Mucosa of rectum (tissue), 2 donors: ENCODE results near the gene ALPK1.

Source experiments
- H3K27ac ChIP-seq, 2 donors: one replicate each; pipeline ENCODE4 v1.7.0; 2013; ENCODE audit warnings: inconsistent platforms in 2 of 2, low read depth in 2 of 2, low read length in 2 of 2
- H3K27me3 ChIP-seq, 2 donors: one replicate each; pipeline ENCODE4 v1.7.0; 2013; ENCODE audit warnings: low read length in 2 of 2; ENCODE audit not compliant: control insufficient read depth in 2 of 2, insufficient read depth in 2 of 2
- H3K36me3 ChIP-seq, 2 donors: one replicate each; pipeline ENCODE4 v1.7.0; 2013; ENCODE audit warnings: low read length in 2 of 2; ENCODE audit not compliant: control insufficient read depth in 2 of 2, insufficient read depth in 2 of 2
- H3K4me1 ChIP-seq, 2 donors: one replicate each; pipeline ENCODE4 v1.7.0; 2013; ENCODE audit warnings: low read length in 2 of 2, mild to moderate bottlenecking in 1 of 2; ENCODE audit not compliant: control insufficient read depth in 2 of 2, insufficient read depth in 2 of 2
- H3K4me3 ChIP-seq, 2 donors: one replicate each; pipeline ENCODE4 v1.7.0; 2013; ENCODE audit warnings: low read length in 2 of 2
- H3K9ac ChIP-seq, 2 donors: one replicate each; pipeline ENCODE4 v1.7.0; 2013; ENCODE audit warnings: low read length in 2 of 2, low read depth in 1 of 2, mild to moderate bottlenecking in 1 of 2
- H3K9me3 ChIP-seq, 2 donors: one replicate each; pipeline ENCODE4 v1.7.0; 2013; ENCODE audit warnings: low read length in 2 of 2; ENCODE audit not compliant: control insufficient read depth in 2 of 2
- donor health status: healthy.
- donor health status: Normal muscosa, but diverticular disease.

Gene ALPK1

DNA sequence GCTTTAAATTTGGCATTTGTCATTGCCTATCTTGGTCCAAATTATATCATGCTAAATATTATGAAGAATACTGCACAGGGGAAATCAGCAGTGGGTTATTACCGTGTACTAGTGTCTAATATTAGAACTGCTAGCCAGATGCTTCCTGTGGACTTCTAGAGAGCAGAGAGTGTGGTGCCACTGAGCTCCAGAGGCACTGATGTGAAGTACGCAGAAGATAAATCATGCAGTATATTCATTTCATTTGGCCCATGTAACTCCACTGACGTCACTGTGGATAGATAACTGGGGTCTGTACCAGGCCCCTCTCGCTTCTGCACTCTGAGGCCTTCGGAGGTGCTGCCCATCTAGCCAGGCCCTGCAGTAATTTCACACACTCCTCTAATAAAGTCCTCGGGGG lies 80.0 kb downstream of the ALPK1 start:
- Histone ChIP-seq H3K36me3 (peaks cover 7 to 9% of the 10 kb centered on the region in 2 donors), H3K4me1 (no peaks in the 10 kb centered on the region), H3K27me3 (no peaks in the 10 kb centered on the region), H3K9ac (no peak overlapping the region), H3K27ac (no peak overlapping the region), H3K4me3 (no peak overlapping the region), H3K9me3 (no peaks in the 10 kb centered on the region)

DNA sequence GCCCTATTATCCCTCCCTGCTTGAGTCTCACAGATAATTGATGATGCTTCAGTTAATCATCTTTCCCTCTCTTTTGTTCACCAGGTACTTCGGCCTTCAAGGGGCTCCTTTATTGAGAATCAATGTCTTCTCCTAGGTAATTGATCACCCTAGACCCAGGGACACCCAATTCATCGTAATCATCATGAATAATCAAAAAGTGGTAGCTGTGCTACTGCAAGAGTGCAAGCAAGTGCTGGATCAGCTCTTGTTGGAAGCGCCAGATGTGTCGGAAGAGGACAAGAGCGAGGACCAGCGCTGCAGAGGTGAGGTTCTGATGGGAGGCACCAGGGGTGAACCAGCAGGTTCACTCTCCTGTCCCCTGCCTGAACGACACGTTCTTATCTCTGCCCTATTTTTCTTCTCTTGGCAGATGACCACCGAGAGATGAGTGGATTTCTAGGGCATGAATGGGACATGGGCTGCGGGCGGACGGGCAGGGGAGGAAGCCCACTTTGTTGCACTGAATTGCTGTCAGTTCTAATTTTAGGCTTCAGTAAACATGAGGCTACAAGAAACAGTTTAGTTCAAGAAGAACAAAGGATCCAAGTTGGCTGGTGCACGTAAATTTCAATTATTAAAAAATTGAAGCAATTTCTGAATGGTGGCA lies 80.5 kb downstream of the ALPK1 start:
- Histone ChIP-seq H3K4me1 (no peaks in the 10 kb centered on the region), H3K4me3 (no peak overlapping the region), H3K9ac (no peak overlapping the region), H3K9me3 (no peaks in the 10 kb centered on the region), H3K36me3 (peaks cover 11 to 13% of the 10 kb centered on the region in 2 donors), H3K27me3 (no peaks in the 10 kb centered on the region), H3K27ac (no peak overlapping the region)

DNA sequence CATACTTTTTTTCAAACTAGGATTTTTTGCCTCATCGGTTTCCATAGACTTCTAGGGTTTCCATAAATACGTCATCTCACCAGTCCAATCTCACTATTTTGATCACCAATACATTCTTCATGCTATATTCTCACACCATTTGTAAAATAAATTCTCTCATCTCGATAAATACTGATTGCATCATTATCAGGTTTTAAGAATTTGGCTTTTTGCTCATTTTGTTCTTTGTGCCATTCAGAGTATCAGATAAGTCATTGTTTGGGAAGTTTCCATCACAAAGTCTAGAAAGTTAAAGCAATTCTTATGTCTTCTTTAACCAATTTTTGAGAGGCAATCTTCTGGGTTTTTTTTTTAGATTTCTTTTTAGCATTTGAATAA lies 81.1 kb downstream of the ALPK1 start:
- Histone ChIP-seq H3K9me3 (no peaks in the 10 kb centered on the region), H3K9ac (no peak overlapping the region), H3K4me1 (no peaks in the 10 kb centered on the region), H3K27ac (no peak overlapping the region), H3K27me3 (no peaks in the 10 kb centered on the region), H3K4me3 (no peak overlapping the region), H3K36me3 (peaks cover 15 to 16% of the 10 kb centered on the region in 2 donors)

DNA sequence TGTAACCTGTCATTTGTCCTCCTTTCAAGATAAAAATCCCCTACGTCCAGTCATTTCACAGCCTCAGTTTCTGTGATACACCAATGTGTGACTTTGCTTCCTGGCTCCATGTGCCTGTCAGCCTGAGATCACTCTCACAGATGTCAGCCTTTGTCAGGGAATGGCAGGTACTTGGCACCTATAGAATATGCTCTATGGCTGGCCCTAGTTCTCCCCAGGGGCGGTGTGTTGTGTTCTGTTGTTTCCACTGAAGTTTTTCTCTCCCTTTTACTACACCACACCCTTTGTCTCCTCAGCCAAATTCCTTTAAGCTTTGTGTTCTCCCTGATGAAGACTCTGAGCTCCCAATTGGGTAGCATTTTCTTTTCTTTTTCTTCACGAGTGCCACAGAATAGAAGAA lies 81.7 kb downstream of the ALPK1 start:
- Histone ChIP-seq H3K4me1 (no peaks in the 10 kb centered on the region), H3K36me3 (peaks cover 15 to 16% of the 10 kb centered on the region in 2 donors), H3K27ac (no peak overlapping the region), H3K27me3 (no peaks in the 10 kb centered on the region), H3K9ac (no peak overlapping the region), H3K4me3 (no peak overlapping the region), H3K9me3 (no peaks in the 10 kb centered on the region)

GRCh38 chr4:112379306-112379705 lies 82.1 kb downstream of the ALPK1 start:
- no peak overlapping the region for H3K9ac ChIP-seq
- H3K4me3 ChIP-seq = no peak overlapping the region
- no peak overlapping the region for H3K27ac ChIP-seq
- no peaks in the 10 kb centered on the region for H3K27me3 ChIP-seq
- H3K4me1 ChIP-seq = no peaks in the 10 kb centered on the region
- H3K36me3 ChIP-seq = peaks cover 15 to 16% of the 10 kb centered on the region in 2 donors
- no peaks in the 10 kb centered on the region for H3K9me3 ChIP-seq

DNA sequence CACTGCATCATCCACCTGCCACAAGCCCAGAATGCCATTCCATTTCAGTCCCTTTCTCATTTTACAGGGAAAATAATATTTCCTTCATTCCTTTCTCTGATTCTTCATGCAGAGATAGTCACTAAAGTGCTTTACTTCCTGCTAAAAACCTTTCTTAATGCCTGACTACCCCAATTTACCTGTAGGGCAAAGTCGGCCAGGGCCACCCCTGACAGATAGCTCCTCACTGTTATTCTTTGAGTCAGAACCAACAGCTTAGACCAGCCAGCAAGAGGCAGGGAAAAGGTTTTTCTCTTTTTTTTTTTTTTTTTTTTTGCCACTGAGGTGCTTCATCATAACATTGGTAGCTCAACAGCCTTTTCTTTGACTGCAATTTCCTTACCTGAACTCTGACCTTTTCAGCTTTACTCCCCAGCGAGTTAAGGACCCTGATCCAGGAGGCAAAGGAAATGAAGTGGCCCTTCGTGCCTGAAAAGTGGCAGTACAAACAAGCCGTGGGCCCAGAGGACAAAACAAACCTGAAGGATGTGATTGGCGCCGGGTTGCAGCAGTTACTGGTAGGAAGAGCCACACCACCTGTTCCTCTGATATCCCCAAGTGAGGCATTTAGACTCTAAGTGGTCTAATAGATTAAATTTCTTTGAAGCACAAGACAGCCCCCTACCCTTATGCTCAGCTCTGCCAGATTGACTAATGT lies 85.0 kb downstream of the ALPK1 start:
- H3K4me3 ChIP-seq = no peak overlapping the region

DNA sequence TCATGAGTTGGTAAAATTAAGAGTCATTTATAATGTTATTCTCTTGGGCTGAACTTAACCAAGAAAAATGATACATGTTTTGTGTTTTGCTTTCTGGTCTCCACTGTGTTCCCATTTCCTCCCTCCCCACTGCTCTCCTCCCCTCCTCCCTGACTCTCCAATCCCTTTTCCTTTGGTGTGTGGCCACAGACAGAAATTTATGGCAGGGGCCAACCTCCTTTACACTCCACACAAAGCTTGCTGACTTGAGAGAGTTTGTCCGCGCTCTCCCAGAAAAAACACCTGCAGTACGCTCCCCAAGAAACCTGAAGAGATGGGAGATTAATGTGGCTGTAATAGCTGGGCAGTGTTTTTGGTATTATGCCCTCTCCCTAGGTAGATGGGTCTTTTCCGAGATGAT lies 88.9 kb downstream of the ALPK1 start:
- no peaks in the 10 kb centered on the region for H3K27me3 ChIP-seq
- H3K9ac ChIP-seq = no peak overlapping the region
- H3K36me3 ChIP-seq = peaks cover 7 to 10% of the 10 kb centered on the region in 2 donors
- H3K4me1 ChIP-seq = no peaks in the 10 kb centered on the region
- H3K9me3 ChIP-seq = no peaks in the 10 kb centered on the region
- H3K27ac ChIP-seq = no peak overlapping the region
- H3K4me3 ChIP-seq = no peak overlapping the region

More for the DNA sequence above, 85.0 kb downstream of the ALPK1 start:
- Histone ChIP-seq H3K27ac (no peak overlapping the region), H3K4me1 (no peaks in the 10 kb centered on the region), H3K27me3 (no peaks in the 10 kb centered on the region), H3K36me3 (peaks cover 16 to 17% of the 10 kb centered on the region in 2 donors), H3K9me3 (no peaks in the 10 kb centered on the region), H3K9ac (no peak overlapping the region)

DNA sequence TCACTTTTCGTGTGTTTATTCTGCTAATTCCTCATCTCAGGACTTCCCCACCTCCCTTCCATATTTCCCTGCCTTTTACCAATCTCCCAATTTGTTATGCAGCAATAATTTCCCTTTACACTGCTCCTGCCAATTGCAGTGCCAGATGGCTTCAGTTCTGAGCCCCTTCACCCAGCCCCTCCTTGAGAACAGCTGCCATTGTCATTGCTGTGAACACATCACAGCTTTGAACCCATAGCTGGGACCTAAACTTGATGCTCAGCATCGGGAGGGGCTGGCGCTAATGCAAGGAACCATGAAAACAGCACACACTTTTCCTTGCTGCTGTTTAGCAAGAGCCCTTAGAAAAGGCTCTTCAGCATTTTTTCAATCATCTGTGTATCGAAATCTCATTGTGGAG lies 104.9 kb downstream of the ALPK1 start:
- no peak overlapping the region for H3K4me3 ChIP-seq
- H3K4me1 ChIP-seq = no peaks in the 10 kb centered on the region
- H3K27ac ChIP-seq = no peak overlapping the region
- H3K9me3 ChIP-seq = no peaks in the 10 kb centered on the region
- H3K9ac ChIP-seq = no peak overlapping the region
- H3K36me3 ChIP-seq = peaks cover 0 to 4% of the 10 kb centered on the region in 2 donors
- no peaks in the 10 kb centered on the region for H3K27me3 ChIP-seq

DNA sequence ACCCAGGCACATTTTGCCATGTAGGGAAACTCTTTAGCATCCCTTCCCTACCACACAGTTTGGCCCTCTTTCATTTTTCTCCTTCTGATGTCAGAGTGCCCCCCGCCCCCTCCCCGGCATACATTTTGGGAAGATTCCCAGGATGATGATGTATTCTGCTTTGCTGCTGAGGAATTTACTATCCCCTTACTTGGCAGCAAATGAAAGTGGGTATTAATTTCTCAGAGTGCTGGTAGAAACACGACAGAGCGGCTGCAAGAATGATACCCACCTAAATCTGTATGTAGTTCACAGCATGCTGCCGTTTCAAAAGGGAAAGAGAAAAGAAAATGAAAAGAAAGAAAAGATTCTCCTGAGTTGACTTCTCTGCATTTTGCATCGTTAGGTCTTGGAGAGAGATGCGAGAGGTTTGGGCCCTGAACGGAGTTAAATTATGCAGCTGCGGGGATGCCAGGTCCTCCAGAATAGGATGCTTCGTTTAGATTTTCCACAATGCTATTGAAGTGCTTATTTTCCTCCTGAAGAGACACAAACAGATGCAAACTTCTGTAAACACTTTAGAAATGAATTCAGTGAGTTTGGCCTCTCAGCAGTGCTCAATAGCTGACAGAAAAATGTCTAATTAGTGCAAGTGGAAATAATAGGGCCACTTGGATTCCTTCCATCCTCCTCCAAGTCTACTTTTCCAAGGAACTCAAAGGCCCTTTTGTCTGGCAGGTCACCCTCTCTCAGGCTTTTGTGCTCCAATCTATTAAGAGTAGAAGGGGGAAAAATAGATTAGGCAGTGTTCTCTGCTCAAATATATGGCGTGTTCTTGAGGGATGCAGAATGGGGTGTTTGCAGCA lies 106.2 kb downstream of the ALPK1 start:
- Histone ChIP-seq H3K27ac (no peak overlapping the region), H3K27me3 (no peaks in the 10 kb centered on the region), H3K9me3 (no peaks in the 10 kb centered on the region)

GRCh38 chr4:112410364-112410763 lies 113.2 kb downstream of the ALPK1 start:
- no peak overlapping the region for H3K9ac ChIP-seq
- H3K27ac ChIP-seq = no peak overlapping the region
- no peaks in the 10 kb centered on the region for H3K27me3 ChIP-seq
- peaks cover 4 to 11% of the 10 kb centered on the region in 2 donors for H3K36me3 ChIP-seq
- no peaks in the 10 kb centered on the region for H3K9me3 ChIP-seq
- no peaks in the 10 kb centered on the region for H3K4me1 ChIP-seq
- no peak overlapping the region for H3K4me3 ChIP-seq

More for the DNA sequence above, 106.2 kb downstream of the ALPK1 start:
- H3K4me1 ChIP-seq = no peaks in the 10 kb centered on the region
- no peak overlapping the region for H3K4me3 ChIP-seq
- no peak overlapping the region for H3K9ac ChIP-seq
- peaks cover 0 to 4% of the 10 kb centered on the region in 2 donors for H3K36me3 ChIP-seq
